GM10266 (cell line): ENCODE measurements around the gene HOXB3.

Experiments
- DNase-seq: peaks from one replicate; pipeline ENCODE4 v3.0.0; 2012; ENCODE audit errors: extremely low spot score
- TF ChIP-seq, protein P1 (sequence below): IDR thresholded peaks from 2 replicates; pipeline ENCODE4 v1.5.1; 2012; ENCODE audit warnings: mild to moderate bottlenecking, low read depth; ENCODE audit not compliant: control insufficient read depth, insufficient read depth; ENCODE audit errors: missing control alignments

The HOXB3 gene

DNA sequence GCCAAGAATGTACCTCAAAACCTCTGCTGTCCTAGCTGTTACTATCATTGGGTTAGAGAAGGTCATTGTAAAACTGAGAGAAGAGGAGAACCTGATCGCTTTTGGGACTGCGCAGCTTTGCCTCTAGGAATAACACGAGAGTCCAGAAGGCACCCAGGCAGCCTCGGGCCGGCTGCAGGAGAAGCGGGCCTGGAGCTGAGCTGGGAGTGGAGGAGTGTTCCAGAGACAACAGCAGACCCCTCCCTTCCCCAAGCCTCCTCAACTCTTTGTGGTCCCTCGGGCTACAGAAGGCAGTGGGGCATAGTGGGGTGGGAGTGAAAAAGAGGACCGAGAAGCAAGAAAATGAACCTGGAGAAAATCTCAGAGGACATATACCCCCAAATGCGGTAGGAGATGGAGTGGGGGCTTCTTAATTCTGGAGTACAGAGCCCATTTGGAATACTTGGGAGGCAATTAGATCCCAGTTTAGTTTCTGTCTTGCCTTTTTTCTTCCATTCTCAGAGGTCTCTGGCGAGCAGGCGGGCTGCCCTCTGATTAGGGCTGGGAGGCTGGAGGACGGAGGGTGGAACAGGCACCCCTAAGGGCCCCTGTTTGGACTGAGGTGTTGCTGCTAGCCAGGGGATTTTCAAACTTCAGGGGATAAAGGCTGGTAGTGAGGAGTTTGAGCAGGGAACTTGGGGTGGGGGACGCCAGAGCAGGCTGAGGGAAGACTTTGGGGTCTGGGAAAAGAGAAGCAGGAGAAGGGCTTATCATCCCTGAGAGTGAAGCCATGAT is 31.8 kb downstream of the HOXB3 start:
- TF ChIP-seq, protein P1, sequence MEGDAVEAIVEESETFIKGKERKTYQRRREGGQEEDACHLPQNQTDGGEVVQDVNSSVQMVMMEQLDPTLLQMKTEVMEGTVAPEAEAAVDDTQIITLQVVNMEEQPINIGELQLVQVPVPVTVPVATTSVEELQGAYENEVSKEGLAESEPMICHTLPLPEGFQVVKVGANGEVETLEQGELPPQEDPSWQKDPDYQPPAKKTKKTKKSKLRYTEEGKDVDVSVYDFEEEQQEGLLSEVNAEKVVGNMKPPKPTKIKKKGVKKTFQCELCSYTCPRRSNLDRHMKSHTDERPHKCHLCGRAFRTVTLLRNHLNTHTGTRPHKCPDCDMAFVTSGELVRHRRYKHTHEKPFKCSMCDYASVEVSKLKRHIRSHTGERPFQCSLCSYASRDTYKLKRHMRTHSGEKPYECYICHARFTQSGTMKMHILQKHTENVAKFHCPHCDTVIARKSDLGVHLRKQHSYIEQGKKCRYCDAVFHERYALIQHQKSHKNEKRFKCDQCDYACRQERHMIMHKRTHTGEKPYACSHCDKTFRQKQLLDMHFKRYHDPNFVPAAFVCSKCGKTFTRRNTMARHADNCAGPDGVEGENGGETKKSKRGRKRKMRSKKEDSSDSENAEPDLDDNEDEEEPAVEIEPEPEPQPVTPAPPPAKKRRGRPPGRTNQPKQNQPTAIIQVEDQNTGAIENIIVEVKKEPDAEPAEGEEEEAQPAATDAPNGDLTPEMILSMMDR = no peak
- no peak for DNase-seq

DNA sequence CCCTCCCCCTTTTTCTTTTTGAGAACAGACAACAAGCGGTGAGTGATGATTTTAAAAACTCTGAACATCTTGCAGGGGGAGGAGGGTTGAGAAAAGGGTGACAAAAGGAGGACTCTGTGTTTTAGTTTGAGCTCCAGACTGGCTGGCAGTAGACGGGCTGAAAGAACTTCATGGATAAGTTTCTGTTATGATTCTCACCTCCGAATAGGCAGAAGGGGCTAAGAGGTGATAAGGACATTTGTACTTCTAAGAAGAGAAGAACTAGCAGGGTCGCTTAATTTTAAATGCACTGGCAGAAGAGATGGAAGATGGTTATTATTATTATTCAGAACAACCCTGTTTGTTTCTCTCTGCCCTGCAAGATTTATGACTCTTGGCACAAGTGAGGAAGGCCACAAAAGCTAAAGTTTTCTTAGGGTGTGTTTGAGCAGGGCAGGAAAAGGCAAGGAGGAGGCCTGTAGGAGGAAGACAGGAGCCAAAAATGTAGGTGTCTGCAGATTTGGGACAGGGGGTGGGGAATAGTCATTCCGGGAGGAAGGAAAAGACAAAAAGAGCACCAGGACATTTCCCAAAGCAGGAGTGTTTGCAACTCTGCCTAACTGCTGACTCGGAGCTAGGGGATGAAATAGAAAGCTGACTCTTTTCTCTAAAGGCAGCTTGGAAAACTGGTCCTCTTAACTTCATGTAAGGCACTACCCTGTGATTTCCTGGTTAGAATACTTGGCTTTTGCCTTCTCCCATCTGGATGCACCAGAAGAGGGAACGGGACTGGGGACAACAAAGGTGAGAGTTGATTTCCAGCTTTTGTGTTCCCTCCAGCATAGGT is 33.3 kb downstream of the HOXB3 start:
- no peak for DNase-seq
- TF ChIP-seq, protein P1 = no peak

DNA sequence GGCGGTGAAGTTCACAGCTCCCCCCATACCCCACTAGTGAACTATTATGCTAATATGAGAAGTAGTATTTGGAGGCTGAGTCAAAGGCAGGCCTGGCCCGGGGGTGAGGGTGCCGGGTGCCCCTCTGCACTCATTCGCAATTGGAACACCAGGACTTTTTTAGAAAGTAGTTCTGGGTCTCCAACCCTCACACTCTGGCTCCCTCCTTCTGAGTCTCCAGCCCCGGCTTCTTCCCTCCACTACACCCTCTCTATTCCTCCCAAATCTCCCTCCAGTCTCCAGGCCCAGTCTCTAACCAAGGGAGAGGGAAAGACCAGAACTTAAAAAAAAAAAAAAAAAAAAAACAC is 33.8 kb downstream of the HOXB3 start:
- TF ChIP-seq, protein P1 = no peak
- DNase-seq = no peak

DNA sequence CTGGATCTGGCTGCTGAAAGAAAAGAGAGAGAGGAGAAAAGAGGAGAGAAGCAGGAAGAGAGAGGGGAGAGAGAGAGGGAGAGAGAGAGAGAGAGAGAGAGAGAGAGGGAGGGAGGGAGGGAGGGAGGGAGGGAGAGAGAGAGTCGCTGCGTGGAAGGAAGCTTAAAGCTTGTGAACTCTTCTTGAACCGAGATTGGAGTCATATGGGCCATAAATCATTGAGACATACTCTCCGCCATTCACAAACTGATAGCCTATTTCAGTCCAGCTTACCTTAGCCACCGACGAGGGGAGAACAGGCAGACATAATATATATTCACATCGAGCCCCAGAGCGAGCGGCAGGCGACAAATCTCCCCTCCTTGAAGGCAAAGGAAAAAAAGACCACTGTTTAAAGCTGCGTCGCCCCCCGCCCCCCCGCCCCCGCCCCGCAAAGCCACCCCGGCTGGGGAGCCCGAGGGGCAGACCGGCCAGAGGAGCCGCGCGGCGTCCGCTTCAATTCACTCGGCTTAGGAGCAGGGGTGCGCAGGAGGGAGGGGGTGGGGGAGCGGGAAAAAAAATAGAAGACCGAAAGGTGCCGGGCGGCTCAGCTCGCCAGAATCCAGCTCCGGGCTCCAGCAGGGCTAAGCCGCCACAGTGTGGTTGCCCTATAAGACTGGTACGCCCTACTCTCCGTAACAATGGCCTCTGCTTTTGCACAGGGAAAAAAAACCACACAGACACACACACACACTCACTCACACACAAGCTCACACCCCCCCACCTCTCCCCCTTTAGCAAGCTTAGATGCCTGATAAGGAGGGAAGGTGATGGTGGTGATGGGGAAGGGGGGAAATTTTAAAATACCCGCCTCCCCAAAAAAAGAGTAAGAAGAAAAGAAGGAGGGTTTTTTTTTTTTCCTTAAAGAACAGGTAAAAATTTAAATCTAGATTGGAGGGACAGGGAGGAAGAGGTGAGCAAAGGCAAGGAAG is 34.5 kb downstream of the HOXB3 start:
- no peak for DNase-seq
- TF ChIP-seq, protein P1 = no peak

DNA sequence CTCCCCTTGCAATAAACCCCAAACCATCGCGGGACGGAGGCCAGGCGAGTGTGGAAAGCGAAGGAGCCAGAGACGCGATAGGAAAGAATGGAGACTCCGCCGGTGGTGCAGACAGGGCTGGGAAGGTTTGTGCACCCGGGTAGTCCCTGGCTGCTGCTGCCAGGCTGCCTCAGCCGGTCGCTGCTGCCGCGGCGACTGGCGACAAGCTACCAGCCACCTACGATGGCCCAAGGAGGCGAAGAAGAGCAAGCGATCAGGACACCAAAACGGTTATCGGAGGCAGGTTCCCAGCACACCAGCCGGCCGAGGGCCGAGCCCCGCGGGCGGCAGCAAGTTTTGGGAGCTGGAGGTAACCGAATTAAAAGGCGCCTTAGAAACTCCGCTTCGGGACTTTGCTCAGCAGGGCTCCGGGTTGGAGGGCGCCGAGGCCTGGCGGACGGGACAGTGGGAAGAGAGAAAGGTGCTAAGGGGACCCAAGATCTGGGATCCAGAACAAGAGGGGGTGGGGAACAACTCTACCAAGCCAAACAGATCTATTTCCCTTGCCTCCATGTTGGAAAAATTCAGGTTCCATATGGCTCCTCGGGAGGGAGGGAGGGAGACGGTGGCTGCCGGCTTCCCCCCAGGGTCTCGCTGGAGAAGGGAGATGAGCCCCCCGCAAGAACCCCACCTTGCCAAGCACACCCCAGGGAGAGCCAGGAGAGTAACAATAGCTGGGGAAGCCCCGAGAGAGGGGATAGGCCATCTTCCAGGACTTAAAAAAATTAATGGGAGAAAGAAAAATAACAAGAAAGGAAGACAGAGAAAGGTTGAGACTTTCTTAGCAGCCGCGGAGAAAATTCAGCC is 35.4 kb downstream of the HOXB3 start:
- DNase-seq = no peak
- TF ChIP-seq, protein P1 = no peak

DNA sequence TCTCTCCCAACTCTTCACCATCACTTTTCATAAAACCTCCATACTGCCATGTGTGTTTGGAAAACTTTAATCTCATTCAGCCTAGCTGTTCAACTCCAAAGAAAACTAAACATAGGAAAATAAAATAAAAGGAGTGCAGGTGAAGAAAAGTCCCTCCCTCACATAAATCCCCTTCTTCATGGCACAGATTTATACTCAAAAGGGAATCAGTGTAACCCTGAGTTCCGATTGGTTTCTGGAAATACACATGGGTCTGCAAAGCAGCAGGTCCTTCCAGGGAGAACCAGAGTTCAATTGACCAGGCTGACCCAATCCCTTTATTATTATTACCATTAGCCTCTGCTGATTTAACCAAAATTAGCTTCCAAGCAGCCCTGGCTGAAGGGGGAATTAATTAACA is 36.2 kb downstream of the HOXB3 start:
- DNase-seq = no peak
- TF ChIP-seq, protein P1 = no peak
